ENCODE measurements around the gene RAD18.

RAD18 gene

DNA sequence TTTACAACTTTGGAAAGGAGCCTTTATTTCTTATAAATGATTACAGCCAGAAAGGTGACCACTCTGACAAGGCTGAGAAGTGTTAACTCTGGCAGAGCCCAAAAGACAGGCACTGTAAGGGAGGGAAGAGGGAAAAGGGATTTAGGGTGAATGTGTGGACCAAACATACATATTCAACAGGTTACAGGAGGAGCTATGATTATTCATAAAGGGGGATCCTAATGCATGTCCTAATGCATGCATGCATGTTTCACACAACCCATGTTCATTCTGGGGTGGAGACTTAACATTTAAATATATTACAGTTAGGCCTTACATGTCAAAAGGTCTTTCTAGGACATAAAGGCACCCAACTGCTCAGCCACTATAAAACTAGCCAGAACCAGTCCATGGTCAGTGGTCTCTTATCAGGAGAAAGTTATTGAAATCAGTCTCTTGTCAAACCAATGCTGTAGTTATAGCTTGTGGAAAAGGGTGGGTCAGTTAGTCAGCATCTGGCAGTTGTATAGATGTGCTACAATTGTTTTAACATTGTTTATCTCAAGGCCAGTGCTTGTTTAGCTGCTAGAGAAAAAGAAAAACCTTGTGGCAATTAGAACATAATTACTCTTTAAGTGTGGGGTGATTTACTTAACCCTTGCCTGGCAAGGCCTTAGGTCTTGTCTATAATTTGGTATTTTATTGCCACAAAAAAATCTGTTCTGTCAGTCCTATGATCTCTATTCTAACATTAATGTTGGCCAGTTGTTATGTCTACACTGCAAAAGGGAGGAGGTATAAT is 77.5 kb downstream of the RAD18 start:
- no peaks in the 10 kb centered on the region for H3F3A ChIP-seq (ENCODE audit: insufficient read depth, low read length)

DNA sequence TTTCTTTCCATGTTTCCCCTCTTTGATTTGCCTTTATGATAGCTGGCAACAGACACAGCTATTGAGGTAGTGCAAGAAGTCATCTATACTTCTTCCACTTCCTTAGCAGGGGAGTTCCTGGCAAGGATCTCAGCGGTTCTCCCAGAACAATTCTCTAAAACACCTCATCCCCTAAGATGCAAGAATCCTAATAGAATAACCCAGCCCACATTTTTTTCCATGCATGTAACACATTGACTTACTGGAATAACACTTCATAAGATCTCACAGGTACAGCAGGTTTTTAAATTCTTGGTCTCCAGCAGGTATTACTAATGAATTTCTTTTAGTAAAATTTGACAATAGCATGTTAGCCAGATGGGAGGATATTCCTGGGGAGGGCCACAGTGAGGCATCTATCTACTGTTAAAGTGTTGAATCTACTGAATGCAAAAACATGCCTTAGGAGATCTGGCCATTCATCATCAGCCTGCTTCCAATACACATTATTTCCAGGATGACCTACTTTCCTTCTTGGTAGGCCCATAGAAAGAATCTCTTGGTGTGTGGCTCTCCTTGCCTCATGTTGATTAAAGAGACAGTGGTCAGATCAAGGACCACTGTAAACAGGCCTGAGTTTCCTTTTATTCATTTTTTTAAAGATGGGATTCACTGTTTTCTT is 78.5 kb downstream of the RAD18 start:
- no peak overlapping the region for H3K4me3 ChIP-seq (ENCODE audit: low read length)
- H3K9ac ChIP-seq (ENCODE audit: low read length) = no peak overlapping the region
- TF ChIP-seq EZH2 (optimal IDR thresholded peaks at IDR 0.05; ENCODE audit: low read depth, low read length) (no peak), EZH2phosphoT487 (IDR thresholded peaks at IDR 0.05; ENCODE audit: low read length) (no peak)
- TF ChIP-seq, protein P1, sequence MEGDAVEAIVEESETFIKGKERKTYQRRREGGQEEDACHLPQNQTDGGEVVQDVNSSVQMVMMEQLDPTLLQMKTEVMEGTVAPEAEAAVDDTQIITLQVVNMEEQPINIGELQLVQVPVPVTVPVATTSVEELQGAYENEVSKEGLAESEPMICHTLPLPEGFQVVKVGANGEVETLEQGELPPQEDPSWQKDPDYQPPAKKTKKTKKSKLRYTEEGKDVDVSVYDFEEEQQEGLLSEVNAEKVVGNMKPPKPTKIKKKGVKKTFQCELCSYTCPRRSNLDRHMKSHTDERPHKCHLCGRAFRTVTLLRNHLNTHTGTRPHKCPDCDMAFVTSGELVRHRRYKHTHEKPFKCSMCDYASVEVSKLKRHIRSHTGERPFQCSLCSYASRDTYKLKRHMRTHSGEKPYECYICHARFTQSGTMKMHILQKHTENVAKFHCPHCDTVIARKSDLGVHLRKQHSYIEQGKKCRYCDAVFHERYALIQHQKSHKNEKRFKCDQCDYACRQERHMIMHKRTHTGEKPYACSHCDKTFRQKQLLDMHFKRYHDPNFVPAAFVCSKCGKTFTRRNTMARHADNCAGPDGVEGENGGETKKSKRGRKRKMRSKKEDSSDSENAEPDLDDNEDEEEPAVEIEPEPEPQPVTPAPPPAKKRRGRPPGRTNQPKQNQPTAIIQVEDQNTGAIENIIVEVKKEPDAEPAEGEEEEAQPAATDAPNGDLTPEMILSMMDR (IDR thresholded peaks at IDR 0.05; ENCODE audit: low read length) = no peak
- no peaks in the 10 kb centered on the region for H4K20me1 ChIP-seq (ENCODE audit: insufficient read depth, low read length)
- no peak for DNase-seq
- no peak overlapping the region for H2AFZ ChIP-seq (ENCODE audit: low read length)
- H3K27me3 ChIP-seq (replicated peaks; ENCODE audit: insufficient read depth, low read length) = no peaks in the 10 kb centered on the region
- H3K4me2 ChIP-seq (ENCODE audit: low read depth, low read length) = no peak overlapping the region
- H3K9me3 ChIP-seq (replicated peaks; ENCODE audit: insufficient read depth, low read length) = no peaks in the 10 kb centered on the region
- no peaks in the 10 kb centered on the region for H3K79me2 ChIP-seq (ENCODE audit: low read length)
- no peaks in the 10 kb centered on the region for H3K9me2 ChIP-seq (replicated peaks; ENCODE audit: insufficient read depth, low read length)
- H3K4me1 ChIP-seq (ENCODE audit: low read length) = no peaks in the 10 kb centered on the region
- H3K27ac ChIP-seq (ENCODE audit: low read length) = no peak overlapping the region
- H3K36me3 ChIP-seq (replicated peaks; ENCODE audit: insufficient read depth, low read length) = no peaks in the 10 kb centered on the region
- no peaks in the 10 kb centered on the region for H3F3A ChIP-seq (ENCODE audit: insufficient read depth, low read length)

More for the DNA sequence above, 77.5 kb downstream of the RAD18 start:
- no peak overlapping the region for H3K9ac ChIP-seq (ENCODE audit: low read length)
- no peak overlapping the region for H3K4me2 ChIP-seq (ENCODE audit: low read depth, low read length)
- TF ChIP-seq EZH2 (optimal IDR thresholded peaks at IDR 0.05; ENCODE audit: low read depth, low read length) = no peak
- no peak for TF ChIP-seq EZH2phosphoT487 (IDR thresholded peaks at IDR 0.05; ENCODE audit: low read length)
- TF ChIP-seq, protein P1 (IDR thresholded peaks at IDR 0.05; ENCODE audit: low read length) = no peak
- H3K36me3 ChIP-seq (replicated peaks; ENCODE audit: insufficient read depth, low read length) = no peaks in the 10 kb centered on the region
- H3K27ac ChIP-seq (ENCODE audit: low read length) = no peak overlapping the region
- no peaks in the 10 kb centered on the region for H3K4me1 ChIP-seq (ENCODE audit: low read length)
- H3K9me3 ChIP-seq (replicated peaks; ENCODE audit: insufficient read depth, low read length) = no peaks in the 10 kb centered on the region
- no peaks in the 10 kb centered on the region for H3K9me2 ChIP-seq (replicated peaks; ENCODE audit: insufficient read depth, low read length)
- no peaks in the 10 kb centered on the region for H4K20me1 ChIP-seq (ENCODE audit: insufficient read depth, low read length)
- H3K79me2 ChIP-seq (ENCODE audit: low read length) = no peaks in the 10 kb centered on the region
- no peak overlapping the region for H2AFZ ChIP-seq (ENCODE audit: low read length)
- H3K27me3 ChIP-seq (replicated peaks; ENCODE audit: insufficient read depth, low read length) = no peaks in the 10 kb centered on the region
- no peak for DNase-seq
- no peak overlapping the region for H3K4me3 ChIP-seq (ENCODE audit: low read length)

DNA sequence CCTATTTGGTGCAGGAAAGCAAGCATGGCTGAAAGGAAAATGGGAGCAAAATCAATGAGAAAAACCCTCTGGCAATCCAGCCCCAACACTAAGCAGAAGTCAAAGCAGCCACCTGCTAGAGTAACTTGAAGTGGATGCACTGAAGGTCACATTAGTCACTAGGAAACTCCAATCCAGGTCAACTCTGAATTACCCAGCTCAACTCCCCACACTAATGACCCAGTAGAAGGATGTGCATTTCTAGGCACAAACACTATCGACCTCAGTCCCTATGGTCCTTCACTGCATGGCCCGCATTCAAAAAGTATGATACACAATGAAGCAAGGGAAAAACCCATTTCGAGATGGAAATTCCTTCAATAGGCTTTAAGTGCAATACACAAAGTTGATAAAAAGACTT is 80.6 kb downstream of the RAD18 start:
- no peak for DNase-seq
- Histone ChIP-seq H3K36me3 (replicated peaks; ENCODE audit: insufficient read depth, low read length) (no peaks in the 10 kb centered on the region), H3K9me3 (replicated peaks; ENCODE audit: insufficient read depth, low read length) (no peaks in the 10 kb centered on the region), H3K79me2 (ENCODE audit: low read length) (no peaks in the 10 kb centered on the region), H3K4me3 (ENCODE audit: low read length) (no peak overlapping the region), H4K20me1 (ENCODE audit: insufficient read depth, low read length) (no peaks in the 10 kb centered on the region), H3K27ac (ENCODE audit: low read length) (no peak overlapping the region), H3K4me2 (ENCODE audit: low read depth, low read length) (no peak overlapping the region), H3K9ac (ENCODE audit: low read length) (no peak overlapping the region), H3F3A (ENCODE audit: insufficient read depth, low read length) (no peaks in the 10 kb centered on the region), H3K27me3 (replicated peaks; ENCODE audit: insufficient read depth, low read length) (no peaks in the 10 kb centered on the region), H3K9me2 (replicated peaks; ENCODE audit: insufficient read depth, low read length) (no peaks in the 10 kb centered on the region), H2AFZ (ENCODE audit: low read length) (no peak overlapping the region), H3K4me1 (ENCODE audit: low read length) (no peaks in the 10 kb centered on the region)
- TF ChIP-seq EZH2 (optimal IDR thresholded peaks at IDR 0.05; ENCODE audit: low read depth, low read length) (no peak), EZH2phosphoT487 (IDR thresholded peaks at IDR 0.05; ENCODE audit: low read length) (no peak)
- TF ChIP-seq, protein P1 (IDR thresholded peaks at IDR 0.05; ENCODE audit: low read length) = no peak
